HEK293T (cell line): ENCODE data around the gene SPRY1.

Experiments used
- ARNT ChIP-seq: fragments of 450-650 bp; IDR thresholded peaks from 2 replicates; pipeline ENCODE4 v1.6.1; 2017; ENCODE audit warnings: mild to moderate bottlenecking
- BHLHE40 ChIP-seq: fragments of 450-650 bp; IDR thresholded peaks from 2 replicates; pipeline ENCODE4 v1.6.1; 2016; ENCODE audit warnings: mild to moderate bottlenecking, moderate library complexity, borderline replicate concordance
- ELF4 ChIP-seq: fragments of 450-650 bp; IDR thresholded peaks from 2 replicates; pipeline ENCODE4 v1.6.1; 2017; ENCODE audit warnings: antibody characterized with exemption
- TARDBP ChIP-seq: fragments of 450-650 bp; IDR thresholded peaks from 2 replicates; pipeline ENCODE4 v1.6.1; 2016
- TF ChIP-seq, protein P1 (sequence below): fragments of 450-650 bp; IDR thresholded peaks from 2 replicates; pipeline ENCODE4 v1.6.1; 2016

DNA sequence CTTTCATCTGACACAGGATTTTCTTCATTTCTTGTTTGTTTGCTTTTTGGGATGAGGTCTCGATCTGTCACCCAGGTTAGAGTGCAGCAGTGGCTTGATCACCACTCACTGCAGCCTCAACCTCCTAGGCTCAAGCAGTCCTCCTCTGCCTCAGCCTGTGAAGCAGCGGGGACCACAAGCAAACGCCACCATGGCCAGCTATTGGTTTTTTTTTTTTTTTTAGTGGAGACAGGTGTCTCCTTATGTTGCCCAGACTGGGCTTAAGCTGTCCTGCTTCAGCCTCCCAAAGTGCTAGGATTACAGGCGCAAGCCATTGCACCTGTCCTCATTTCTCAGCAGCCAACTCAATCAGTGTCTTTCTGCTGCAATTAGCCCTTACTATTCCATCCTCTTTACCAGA lies 10.3 kb downstream of the SPRY1 start:
- TF ChIP-seq TARDBP (no peak), ELF4 (no peak), BHLHE40 (no peak), ARNT (no peak)
- TF ChIP-seq, protein P1, sequence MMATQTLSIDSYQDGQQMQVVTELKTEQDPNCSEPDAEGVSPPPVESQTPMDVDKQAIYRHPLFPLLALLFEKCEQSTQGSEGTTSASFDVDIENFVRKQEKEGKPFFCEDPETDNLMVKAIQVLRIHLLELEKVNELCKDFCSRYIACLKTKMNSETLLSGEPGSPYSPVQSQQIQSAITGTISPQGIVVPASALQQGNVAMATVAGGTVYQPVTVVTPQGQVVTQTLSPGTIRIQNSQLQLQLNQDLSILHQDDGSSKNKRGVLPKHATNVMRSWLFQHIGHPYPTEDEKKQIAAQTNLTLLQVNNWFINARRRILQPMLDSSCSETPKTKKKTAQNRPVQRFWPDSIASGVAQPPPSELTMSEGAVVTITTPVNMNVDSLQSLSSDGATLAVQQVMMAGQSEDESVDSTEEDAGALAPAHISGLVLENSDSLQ: no peak
